Stomach (tissue), 4 donors: Measurements from ENCODE around the gene DKK1.

Source experiments
- CTCF ChIP-seq, 7 experiments: fragments of 450-650 bp in 4 of 7; fragments of 200-600 bp in 3 of 7; sonication (generic) in 3 of 7; IDR thresholded peaks; one replicate each; pipeline ENCODE4 v1.5.1; 2016 to 2019; ENCODE audit warnings: antibody characterized with exemption in 7 of 7, control low read depth in 2 of 7, mild to moderate bottlenecking in 1 of 7
- POLR2A ChIP-seq, 4 donors: fragments of 450-650 bp; IDR thresholded peaks; one replicate each; pipeline ENCODE4 v1.6.1; 2016; ENCODE audit warnings: antibody characterized with exemption in 4 of 4, control low read depth in 2 of 4, mild to moderate bottlenecking in 1 of 4, moderate library complexity in 1 of 4
- POLR2AphosphoS5 ChIP-seq, 3 donors: sonication (generic); formaldehyde crosslinking; IDR thresholded peaks; one replicate each; pipeline ENCODE4 v1.6.1; 2016; ENCODE audit warnings: antibody characterized with exemption in 3 of 3

DNA sequence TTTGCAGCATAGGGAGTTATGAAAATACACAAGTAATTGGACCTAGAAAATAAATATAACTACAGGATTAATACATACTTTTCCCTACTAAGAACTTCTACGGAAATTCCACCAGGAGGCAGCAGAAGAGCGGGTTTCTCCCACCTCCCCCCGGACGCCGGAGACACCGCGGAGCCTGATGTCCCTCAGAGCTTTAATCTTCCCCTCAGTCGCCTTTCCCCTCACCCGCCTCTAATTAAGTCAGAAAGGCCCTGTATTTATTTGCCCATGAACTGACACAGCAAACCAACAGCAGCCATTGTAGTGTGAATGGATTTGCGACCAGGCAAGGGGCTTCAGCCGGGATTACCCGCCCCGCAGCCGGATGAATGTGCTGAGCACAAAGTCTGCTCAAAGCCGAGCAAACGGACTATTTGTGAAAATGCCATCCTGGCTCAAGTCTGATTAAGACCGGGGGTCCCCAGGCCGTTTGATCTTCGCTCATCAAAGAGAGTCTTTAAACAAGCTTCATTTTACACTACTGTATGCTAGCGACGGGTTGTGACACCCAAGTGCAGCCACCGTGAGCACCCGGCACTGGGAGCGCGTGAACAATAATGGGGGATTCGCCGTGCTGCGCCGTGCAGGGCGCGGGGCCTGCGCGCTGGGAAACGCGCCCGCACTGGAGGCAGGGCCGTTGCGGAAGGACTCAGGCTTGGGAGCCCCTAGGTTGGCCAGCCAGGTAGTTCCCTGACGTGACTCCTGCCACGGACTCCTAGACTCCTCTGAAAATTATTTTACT is 5.6 kb upstream of the DKK1 start:
- TF ChIP-seq POLR2A (IDR thresholded peaks at IDR 0.05): no peak
- TF ChIP-seq CTCF (IDR thresholded peaks at IDR 0.05): peak in 5 of 7 experiments; percentile 29 to 64 (median 47)
- no peak for TF ChIP-seq POLR2AphosphoS5 (IDR thresholded peaks at IDR 0.05)
